Choroid plexus epithelial cell (primary cell): ENCODE results near the gene PARP11.

Experiments
- DNase-seq: peaks from one replicate; pipeline ENCODE4 v3.0.0-alpha.2; 2010; ENCODE audit warnings: low read depth
- H3K4me3 ChIP-seq: 2 replicates; pipeline ENCODE4 v1.5.1; 2011; ENCODE audit warnings: low read depth, mild to moderate bottlenecking, control low read depth, low read length, moderate library complexity
- CTCF ChIP-seq: conservative IDR thresholded peaks from 2 replicates; pipeline ENCODE4 v1.5.1; 2011; ENCODE audit warnings: low read depth, mild to moderate bottlenecking, control low read depth, inconsistent platforms, low read length, moderate library complexity

PARP11 gene

GRCh38 chr12:3885277-3886094 lies 12.3 kb upstream of the PARP11 start:
- peak; percentile 80 for DNase-seq
- H3K4me3 ChIP-seq = peak overlapping the region; percentile 60
- TF ChIP-seq CTCF = peak; percentile 76

GRCh38 chr12:3884671-3885070 lies 11.5 kb upstream of the PARP11 start:
- DNase-seq = no peak
- H3K4me3 ChIP-seq = no peak overlapping the region
- TF ChIP-seq CTCF = no peak

GRCh38 chr12:3882896-3883564 lies 9.8 kb upstream of the PARP11 start:
- H3K4me3 ChIP-seq = no peak overlapping the region
- peak; percentile 49 for TF ChIP-seq CTCF
- DNase-seq = peak; percentile 50

GRCh38 chr12:3882406-3882805 lies 9.2 kb upstream of the PARP11 start:
- no peak for DNase-seq
- H3K4me3 ChIP-seq = no peak overlapping the region
- no peak for TF ChIP-seq CTCF

- no peak overlapping the region for H3K4me3 ChIP-seq
- no peak for TF ChIP-seq CTCF
- DNase-seq = no peak
Observed at GRCh38 chr12:3881281-3881950, 8.2 kb upstream of the PARP11 start.

GRCh38 chr12:3879846-3880245 lies 6.6 kb upstream of the PARP11 start:
- DNase-seq = no peak
- no peak overlapping the region for H3K4me3 ChIP-seq
- TF ChIP-seq CTCF = no peak
